Measurements from ENCODE around the gene WDPCP. TPM values are rescaled to one million over a fixed set of nuclear protein-coding genes. Genes with fewer than 3 reads are reported as not detected.

WDPCP gene
- total and polyA plus RNA-seq, 10 of the 15 experiments (the other 5 are each of a cell fraction or from before 2014, with no cell fraction given) = 2.1 to 7.9 (median 4.6) TPM

- Histone ChIP-seq H3K36me3 (ENCODE audit: control insufficient read depth in 2 of 2, insufficient read depth in 2 of 2, low read length in 1 of 2) (no peaks in the 10 kb centered on the region), H3K4me2 (ENCODE audit: control insufficient read depth, insufficient read depth) (no peak overlapping the region), H3K27me3 (replicated peaks in 1 of 2; ENCODE audit: control insufficient read depth in 2 of 2, insufficient read depth in 2 of 2, low read length in 1 of 2) (no peaks in the 10 kb centered on the region), H3K27ac (ENCODE audit: control insufficient read depth, insufficient read depth) (no peak overlapping the region), H4K20me1 (ENCODE audit: control insufficient read depth, insufficient read depth) (no peaks in the 10 kb centered on the region), H3K79me2 (ENCODE audit: control insufficient read depth, insufficient read depth, low read length) (no peaks in the 10 kb centered on the region), H2AFZ (ENCODE audit: control insufficient read depth, low read depth, low read length) (no peak overlapping the region), H3K9ac (ENCODE audit: control insufficient read depth, insufficient read depth, low read length) (no peak overlapping the region), H3K4me1 (ENCODE audit: control insufficient read depth, insufficient read depth, low read length) (no peaks in the 10 kb centered on the region), H3K9me3 (replicated peaks; ENCODE audit: control insufficient read depth, insufficient read depth, low read length) (no peaks in the 10 kb centered on the region), H3K4me3 (no peak overlapping the region)
- SMC1A ChIA-PET (ENCODE audit: uncharacterized antibody, unreplicated experiment) = no interaction called here
- ATAC-seq (peak; percentile 52; the same call in 1 of the 3 replicates), DNase-seq (ENCODE audit: low read depth, low spot score) (no peak), FAIRE-seq (no peak)
- RAD21 ChIA-PET (ENCODE audit: unreplicated experiment) = no interaction called here
- WGBS (ENCODE audit: insufficient coverage, insufficient replicate concordance, low lambda C conversion rate, missing lambda C conversion rate) = 27% methylated on average over 4 of the region's 4 CpGs
- POLR2A ChIA-PET = no interaction called here
- TF ChIP-seq ATF2 (IDR thresholded peaks at IDR 0.05; ENCODE audit: low read length) = no peak
- TF ChIP-seq PKNOX1 (IDR thresholded peaks at IDR 0.05) = peak; percentile 55
- BruUV-seq (replicated peaks) = no TSS peak
- intact Hi-C loops (cut with micrococcal nuclease; ENCODE audit: unreplicated experiment) = no loop called here
- in situ Hi-C loops (cut with MboI) = no loop called here
- CTCF ChIA-PET = interaction anchor here (1.4 kb wide), 1 partner anchor 14 kb away, joined by 3 read pairs; no protein-coding TSS in a partner anchor
These were observed 369.3 kb downstream of the WDPCP start for GRCh38 chr2:63218800-63219526.

GRCh38 chr2:63195310-63195709 is 393.0 kb downstream of the WDPCP start:
- RAD21 ChIA-PET (ENCODE audit: unreplicated experiment) = no interaction called here
- H2AFZ ChIP-seq (ENCODE audit: control insufficient read depth, low read depth, low read length) = no peak overlapping the region
- no peaks in the 10 kb centered on the region for H3K9me3 ChIP-seq (replicated peaks; ENCODE audit: control insufficient read depth, insufficient read depth, low read length)
- H3K4me3 ChIP-seq = no peak overlapping the region
- no peak for ATAC-seq
- WGBS (ENCODE audit: insufficient coverage, insufficient replicate concordance, low lambda C conversion rate, missing lambda C conversion rate) = 57% methylated on average over 3 of the region's 3 CpGs
- no peaks in the 10 kb centered on the region for H3K79me2 ChIP-seq (ENCODE audit: control insufficient read depth, insufficient read depth, low read length)
- no peak overlapping the region for H3K9ac ChIP-seq (ENCODE audit: control insufficient read depth, insufficient read depth, low read length)
- intact Hi-C loops (cut with micrococcal nuclease; ENCODE audit: unreplicated experiment) (no loop called here), in situ Hi-C loops (cut with MboI) (no loop called here)
- no peaks in the 10 kb centered on the region for H3K36me3 ChIP-seq (ENCODE audit: control insufficient read depth in 2 of 2, insufficient read depth in 2 of 2, low read length in 1 of 2)
- no TSS peak for BruUV-seq (replicated peaks)
- no peaks in the 10 kb centered on the region for H3K27me3 ChIP-seq (replicated peaks in 1 of 2; ENCODE audit: control insufficient read depth in 2 of 2, insufficient read depth in 2 of 2, low read length in 1 of 2)
- SMC1A ChIA-PET (ENCODE audit: uncharacterized antibody, unreplicated experiment) = no interaction called here
- no peaks in the 10 kb centered on the region for H4K20me1 ChIP-seq (ENCODE audit: control insufficient read depth, insufficient read depth)
- H3K4me2 ChIP-seq (ENCODE audit: control insufficient read depth, insufficient read depth) = no peak overlapping the region
- H3K27ac ChIP-seq (ENCODE audit: control insufficient read depth, insufficient read depth) = no peak overlapping the region
- CTCF ChIA-PET = no interaction called here
- POLR2A ChIA-PET = no interaction called here
- H3K4me1 ChIP-seq (ENCODE audit: control insufficient read depth, insufficient read depth, low read length) = no peaks in the 10 kb centered on the region
- DNase-seq (ENCODE audit: low read depth, low spot score) = no peak
- no peak for FAIRE-seq
- no peak for TF ChIP-seq MAX (IDR thresholded peaks at IDR 0.05; ENCODE audit: low read depth, low read length)
- no peak for TF ChIP-seq YBX1 (IDR thresholded peaks at IDR 0.05)
- no peak for TF ChIP-seq TAF1 (IDR thresholded peaks at IDR 0.05; ENCODE audit: borderline replicate concordance, low read depth, low read length)
- no peak for TF ChIP-seq PRDM15 (CRISPR knock-in tag; IDR thresholded peaks at IDR 0.05)
- no peak for TF ChIP-seq HDGF (IDR thresholded peaks at IDR 0.05)
- TF ChIP-seq SIN3A (IDR thresholded peaks at IDR 0.05; ENCODE audit: low read depth, low read length) = no peak
- no peak for TF ChIP-seq DPF2 (IDR thresholded peaks at IDR 0.05)
- no peak for TF ChIP-seq HDAC2 (IDR thresholded peaks at IDR 0.05)
- TF ChIP-seq MTA2 (IDR thresholded peaks at IDR 0.05; ENCODE audit: low read depth) = no peak
- TF ChIP-seq CBX3 (IDR thresholded peaks at IDR 0.05; ENCODE audit: borderline replicate concordance, low read depth) = no peak
